Fibroblast of lung (primary cell): ENCODE measurements around the gene IPO11. TPM values are rescaled to one million over a fixed set of nuclear protein-coding genes. Genes with fewer than 3 reads are reported as not detected.

ENCODE experiments used
- DNase-seq, 2 donors: peaks; one replicate each; pipeline versions ENCODE4 v3.0.0 to v3.0.0-alpha.2; 2010; ENCODE audit warnings: low read depth in 2 of 2
- H2AFZ ChIP-seq: 2 replicates; pipeline ENCODE4 v1.5.1; 2012; ENCODE audit warnings: low read length, control low read depth, inconsistent platforms
- H3K27ac ChIP-seq: 2 replicates; pipeline ENCODE4 v1.5.1; 2011; ENCODE audit warnings: low read length, control low read depth; ENCODE audit not compliant: insufficient read depth
- H3K27me3 ChIP-seq: 2 replicates; pipeline ENCODE4 v1.5.1; 2011; ENCODE audit warnings: mild to moderate bottlenecking, low read length; ENCODE audit not compliant: control insufficient read depth, insufficient read depth
- H3K36me3 ChIP-seq: 2 replicates; pipeline ENCODE4 v1.5.1; 2011; ENCODE audit warnings: low read length; ENCODE audit not compliant: control insufficient read depth, insufficient read depth
- H3K4me1 ChIP-seq: 2 replicates; pipeline ENCODE4 v1.5.1; 2011; ENCODE audit warnings: low read length; ENCODE audit not compliant: control insufficient read depth, insufficient read depth; ENCODE audit errors: extremely low read depth
- H3K4me2 ChIP-seq: 2 replicates; pipeline ENCODE4 v1.5.1; 2011; ENCODE audit warnings: low read length, control low read depth; ENCODE audit not compliant: insufficient read depth; ENCODE audit errors: extremely low read depth
- H3K4me3 ChIP-seq, 4 experiments: fragments of 200-600 bp in 1 of 4; sonication (generic) in 1 of 4; replicated peaks in 1 of 4; 2 replicates each; pipeline ENCODE4 v1.5.1; 2011 to 2016; ENCODE audit warnings: low read length in 4 of 4, low read depth in 3 of 4, mild to moderate bottlenecking in 3 of 4, control low read depth in 2 of 4, inconsistent platforms in 1 of 4, mixed read lengths in 1 of 4; ENCODE audit not compliant: insufficient read depth in 1 of 4; ENCODE audit errors: control extremely low read depth in 1 of 4
- H3K79me2 ChIP-seq: 2 replicates; pipeline ENCODE4 v1.5.1; 2012; ENCODE audit warnings: mild to moderate bottlenecking, low read length, inconsistent platforms; ENCODE audit not compliant: control insufficient read depth, insufficient read depth
- H3K9ac ChIP-seq: 2 replicates; pipeline ENCODE4 v1.5.1; 2011; ENCODE audit warnings: mild to moderate bottlenecking, low read length, control low read depth; ENCODE audit not compliant: insufficient read depth
- H3K9me3 ChIP-seq: 2 replicates; pipeline ENCODE4 v1.5.1; 2012; ENCODE audit warnings: low read depth, low read length; ENCODE audit not compliant: control insufficient read depth, insufficient read depth
- H4K20me1 ChIP-seq: 2 replicates; pipeline ENCODE4 v1.5.1; 2011; ENCODE audit warnings: low read length; ENCODE audit not compliant: control insufficient read depth, insufficient read depth; ENCODE audit errors: extremely low read depth
- EZH2 ChIP-seq: IDR thresholded peaks from 2 replicates; pipeline ENCODE4 v1.5.1; 2012; ENCODE audit warnings: low read length, control low read depth, mild to moderate bottlenecking; ENCODE audit errors: missing control alignments
- polyA plus RNA-seq, 2 donors: library from polyadenylated mRNA; depleted of rRNA in 1 of 2; stranded (reverse) in 1 of 2; unstranded in 1 of 2; fragments of >200 nt; gene quantifications; 2 replicates each; pipeline ENCODE4 v1.2.1, GENCODE V29; 2011 to 2012; ENCODE audit warnings: missing spikeins in 1 of 2
- total RNA-seq: library from RNA; depleted of rRNA; stranded (reverse); fragments of >200 nt; gene quantifications from 2 replicates; pipeline ENCODE4 v1.2.1, GENCODE V29; 2014
- TF ChIP-seq, protein P1 (sequence below), 2 donors: IDR thresholded peaks in 1 of 2; conservative IDR thresholded peaks in 1 of 2; 1 replicate in 1 of 2; 2 replicates in 1 of 2; pipeline ENCODE4 v1.5.1; 2011 to 2012; ENCODE audit warnings: low read length in 2 of 2, control low read depth in 1 of 2, inconsistent platforms in 1 of 2, low read depth in 1 of 2, mild to moderate bottlenecking in 1 of 2

The IPO11 gene
- total and polyA plus RNA-seq, 2 donors (not counting 1 experiment from before 2014, with no cell fraction given): 19.9 to 28.2 TPM

DNA sequence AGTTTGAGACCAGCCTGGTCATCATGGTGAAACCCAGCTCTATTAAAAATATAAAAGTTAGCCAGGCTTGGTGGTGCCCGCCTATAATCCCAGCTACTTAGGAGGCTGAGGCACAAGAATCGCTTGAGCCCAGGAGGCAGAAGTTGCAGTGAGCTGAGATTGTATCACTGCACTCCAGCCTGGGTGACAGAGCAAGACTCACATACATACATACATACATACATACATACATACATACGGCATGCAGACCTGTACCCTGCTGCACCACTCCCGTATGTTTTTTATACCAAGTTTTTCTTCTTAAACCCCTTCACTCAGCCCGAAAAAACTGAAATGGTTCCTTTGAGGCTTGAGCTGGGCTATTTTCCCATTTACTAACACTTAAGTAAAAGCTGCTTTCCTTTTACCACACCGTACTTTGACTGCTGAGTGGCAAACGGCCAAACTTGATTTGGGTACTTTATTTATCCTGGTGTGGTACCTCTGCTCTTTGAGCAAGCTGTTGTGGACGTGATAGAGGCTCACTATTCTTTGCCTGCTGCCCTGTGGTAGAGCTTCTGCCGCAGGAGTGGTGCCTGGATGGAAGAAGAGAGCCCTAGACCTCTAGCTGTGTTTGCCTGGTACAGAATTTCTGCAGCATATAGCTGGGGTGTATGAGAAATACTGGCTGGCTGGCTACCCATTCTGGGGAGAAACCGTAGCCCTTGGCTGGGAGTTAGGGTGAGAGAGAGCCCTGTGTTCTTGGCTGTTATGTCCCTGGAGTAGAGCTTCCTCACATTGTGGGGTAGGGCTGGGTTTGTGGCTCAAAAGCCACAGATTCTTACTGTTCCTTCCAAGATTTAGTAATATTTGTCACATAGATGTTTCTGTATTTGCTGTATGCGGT, 19.4 kb downstream of the IPO11 start:
- H3K79me2 ChIP-seq: peaks cover 26% of the 10 kb centered on the region
- H3K4me3 ChIP-seq: no peak overlapping the region
- DNase-seq: peak in 1 of 2 donors; percentile 45
- H3K27me3 ChIP-seq: no peaks in the 10 kb centered on the region
- no peak overlapping the region for H3K9ac ChIP-seq
- H3K4me1 ChIP-seq: no peaks in the 10 kb centered on the region
- H3K9me3 ChIP-seq: no peaks in the 10 kb centered on the region
- no peak overlapping the region for H3K4me2 ChIP-seq
- H4K20me1 ChIP-seq: no peaks in the 10 kb centered on the region
- no peak for TF ChIP-seq EZH2
- TF ChIP-seq, protein P1, sequence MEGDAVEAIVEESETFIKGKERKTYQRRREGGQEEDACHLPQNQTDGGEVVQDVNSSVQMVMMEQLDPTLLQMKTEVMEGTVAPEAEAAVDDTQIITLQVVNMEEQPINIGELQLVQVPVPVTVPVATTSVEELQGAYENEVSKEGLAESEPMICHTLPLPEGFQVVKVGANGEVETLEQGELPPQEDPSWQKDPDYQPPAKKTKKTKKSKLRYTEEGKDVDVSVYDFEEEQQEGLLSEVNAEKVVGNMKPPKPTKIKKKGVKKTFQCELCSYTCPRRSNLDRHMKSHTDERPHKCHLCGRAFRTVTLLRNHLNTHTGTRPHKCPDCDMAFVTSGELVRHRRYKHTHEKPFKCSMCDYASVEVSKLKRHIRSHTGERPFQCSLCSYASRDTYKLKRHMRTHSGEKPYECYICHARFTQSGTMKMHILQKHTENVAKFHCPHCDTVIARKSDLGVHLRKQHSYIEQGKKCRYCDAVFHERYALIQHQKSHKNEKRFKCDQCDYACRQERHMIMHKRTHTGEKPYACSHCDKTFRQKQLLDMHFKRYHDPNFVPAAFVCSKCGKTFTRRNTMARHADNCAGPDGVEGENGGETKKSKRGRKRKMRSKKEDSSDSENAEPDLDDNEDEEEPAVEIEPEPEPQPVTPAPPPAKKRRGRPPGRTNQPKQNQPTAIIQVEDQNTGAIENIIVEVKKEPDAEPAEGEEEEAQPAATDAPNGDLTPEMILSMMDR (conservative IDR thresholded peaks at IDR 0.05 in 1 of 2, IDR thresholded peaks at IDR 0.05 in 1 of 2; ENCODE audit: low read depth in 1 of 2, low read length in 2 of 2): no peak
- no peaks in the 10 kb centered on the region for H3K36me3 ChIP-seq
- H3K27ac ChIP-seq: no peak overlapping the region
- no peak overlapping the region for H2AFZ ChIP-seq

DNA sequence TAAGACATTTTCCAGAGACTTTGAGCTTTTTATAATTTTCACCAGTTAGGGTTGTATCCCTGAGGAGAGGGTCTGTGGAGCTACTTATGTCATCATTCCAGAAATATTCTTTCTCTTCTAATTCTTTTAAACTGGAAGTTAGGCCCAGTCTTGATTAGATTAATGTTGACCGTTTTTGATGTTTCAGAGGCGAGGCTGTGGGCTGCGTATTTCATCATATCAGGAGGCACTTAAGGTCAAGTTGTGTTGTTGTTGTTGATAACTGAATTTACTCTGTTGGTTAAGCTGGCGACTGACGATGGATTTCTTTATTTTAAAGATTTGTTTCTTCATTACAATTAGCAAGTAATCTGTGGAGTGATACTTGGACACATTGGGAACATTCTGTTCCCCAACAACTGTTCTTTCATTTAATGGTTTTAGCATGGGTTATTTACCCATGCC, 20.1 kb downstream of the IPO11 start:
- no peak overlapping the region for H3K27ac ChIP-seq
- DNase-seq: no peak
- H4K20me1 ChIP-seq: no peaks in the 10 kb centered on the region
- no peak overlapping the region for H3K4me3 ChIP-seq
- H3K4me1 ChIP-seq: no peaks in the 10 kb centered on the region
- no peaks in the 10 kb centered on the region for H3K9me3 ChIP-seq
- H3K4me2 ChIP-seq: no peak overlapping the region
- TF ChIP-seq, protein P1 (conservative IDR thresholded peaks at IDR 0.05 in 1 of 2, IDR thresholded peaks at IDR 0.05 in 1 of 2; ENCODE audit: low read depth in 1 of 2, low read length in 2 of 2): no peak
- TF ChIP-seq EZH2: no peak
- H3K79me2 ChIP-seq: peaks cover 23% of the 10 kb centered on the region
- no peak overlapping the region for H3K9ac ChIP-seq
- no peak overlapping the region for H2AFZ ChIP-seq
- no peaks in the 10 kb centered on the region for H3K36me3 ChIP-seq
- no peaks in the 10 kb centered on the region for H3K27me3 ChIP-seq

DNA sequence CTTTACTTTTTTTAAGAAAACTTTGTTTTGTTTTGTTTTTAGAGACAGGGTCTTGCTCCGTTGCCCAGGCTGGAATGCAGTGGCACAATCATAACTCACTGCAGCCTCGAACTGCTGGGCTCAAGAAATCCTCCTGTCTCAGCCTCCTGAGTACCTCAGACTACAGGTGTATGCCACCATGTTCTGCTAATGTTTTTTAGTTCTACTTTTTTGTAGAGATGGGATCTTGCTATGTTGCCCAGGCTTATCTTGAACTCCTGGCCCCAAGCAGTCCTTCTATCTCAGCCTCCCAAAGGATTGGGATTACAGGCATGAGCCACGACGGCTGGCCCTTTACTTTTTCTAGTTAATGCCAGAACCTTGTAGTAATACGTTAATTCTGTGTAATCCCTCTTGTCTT, 36.0 kb downstream of the IPO11 start:
- Histone ChIP-seq H3K4me1 (no peaks in the 10 kb centered on the region), H3K79me2 (no peaks in the 10 kb centered on the region), H3K9me3 (no peaks in the 10 kb centered on the region), H3K36me3 (peaks cover 2% of the 10 kb centered on the region), H4K20me1 (no peaks in the 10 kb centered on the region), H3K27ac (no peak overlapping the region), H3K9ac (no peak overlapping the region), H3K27me3 (no peaks in the 10 kb centered on the region), H2AFZ (no peak overlapping the region), H3K4me3 (no peak overlapping the region), H3K4me2 (no peak overlapping the region)
- TF ChIP-seq, protein P1 (conservative IDR thresholded peaks at IDR 0.05 in 1 of 2, IDR thresholded peaks at IDR 0.05 in 1 of 2; ENCODE audit: low read depth in 1 of 2, low read length in 2 of 2): no peak
- no peak for TF ChIP-seq EZH2
- DNase-seq: no peak
